Central memory CD8-positive, alpha-beta T cell (primary cell): Measurements from ENCODE around the gene SORCS2.
"Not testable (repeated sequence)": the region's sequence is repeated elsewhere in the genome, so short reads cannot be mapped to it uniquely, and the experiment has no call there.

Experiments
- ATAC-seq: fragments of 150-1000 bp; cut with Tn5 transposase; replicated peaks from 2 replicates; pipeline ENCODE4 v1.10.0; 2022; ENCODE audit warnings: mild to moderate bottlenecking, moderate FRiP score, moderate number of reproducible peaks; ENCODE audit not compliant: poor library complexity, severe bottlenecking; ENCODE audit errors: extremely low read depth
- DNase-seq, 2 donors: peaks; one replicate each; pipeline ENCODE4 v3.0.0; 2021; ENCODE audit warnings: low spot score in 2 of 2
- H3K27ac Mint-ChIP-seq: one replicate; pipeline ENCODE4 v1.8.0; 2022; ENCODE audit warnings: low read depth, mild to moderate bottlenecking, moderate library complexity, mixed read lengths
- H3K27me3 Mint-ChIP-seq: one replicate; pipeline ENCODE4 v1.8.0; 2022; ENCODE audit warnings: mixed read lengths
- H3K36me3 Mint-ChIP-seq: one replicate; pipeline ENCODE4 v1.8.0; 2022; ENCODE audit warnings: mild to moderate bottlenecking, moderate library complexity, mixed read lengths; ENCODE audit not compliant: insufficient read depth
- H3K4me1 Mint-ChIP-seq: one replicate; pipeline ENCODE4 v1.8.0; 2022; ENCODE audit warnings: mixed read lengths
- H3K4me3 Mint-ChIP-seq: one replicate; pipeline ENCODE4 v1.8.0; 2022; ENCODE audit warnings: mild to moderate bottlenecking, moderate library complexity, mixed read lengths
- H3K9me3 Mint-ChIP-seq: one replicate; pipeline ENCODE4 v1.8.0; 2022; ENCODE audit warnings: mixed read lengths

The SORCS2 gene

DNA sequence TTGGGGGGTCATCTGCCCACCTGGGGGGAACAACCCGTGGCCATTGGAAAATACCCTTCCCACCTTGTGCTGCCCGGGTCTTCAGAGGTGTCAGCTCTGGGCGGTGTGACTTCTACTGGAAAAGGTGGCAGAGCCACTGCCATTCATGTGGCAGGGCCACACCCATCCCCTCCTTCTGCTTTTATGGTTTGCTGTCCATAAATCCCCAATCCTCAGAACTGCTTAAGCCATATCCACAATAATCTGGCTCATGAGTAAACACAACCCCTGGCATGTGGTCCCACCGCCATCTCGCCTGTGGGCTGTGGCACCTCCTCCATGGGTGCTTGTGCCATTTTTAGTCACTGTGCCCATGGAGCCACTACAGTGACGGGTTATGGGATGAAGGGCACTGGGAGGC, 20.6 kb downstream of the SORCS2 start:
- H3K4me1 Mint-ChIP-seq = no peaks in the 10 kb centered on the region
- no peak overlapping the region for H3K27ac Mint-ChIP-seq
- H3K9me3 Mint-ChIP-seq = no peaks in the 10 kb centered on the region
- no peak overlapping the region for H3K4me3 Mint-ChIP-seq
- DNase-seq (no peak), ATAC-seq (no peak)
- no peaks in the 10 kb centered on the region for H3K36me3 Mint-ChIP-seq
- peaks cover 62% of the 10 kb centered on the region for H3K27me3 Mint-ChIP-seq

DNA sequence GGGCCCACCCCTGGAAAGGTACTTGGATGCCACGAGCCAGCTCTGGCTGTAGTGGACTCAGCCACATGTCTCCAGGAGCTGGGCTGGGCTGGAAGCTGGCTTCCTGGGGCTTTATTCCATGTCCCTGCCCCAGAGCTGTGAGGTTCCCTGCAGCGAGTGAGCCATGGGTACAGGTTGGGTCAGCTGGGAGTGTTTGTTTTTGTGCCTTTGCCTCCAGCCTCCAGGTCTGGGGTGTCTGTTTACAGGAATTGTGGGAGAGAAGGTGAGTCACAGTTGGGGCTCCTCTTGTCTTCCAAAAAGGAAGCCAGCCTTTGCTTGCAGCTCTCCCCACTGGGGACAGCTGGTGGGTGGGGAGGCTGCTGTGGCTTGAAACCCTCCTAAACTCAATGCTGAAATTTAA, 21.5 kb downstream of the SORCS2 start:
- DNase-seq = no peak
- Mint-ChIP-seq H3K27ac (no peak overlapping the region), H3K4me1 (no peaks in the 10 kb centered on the region), H3K9me3 (no peaks in the 10 kb centered on the region), H3K4me3 (no peak overlapping the region), H3K36me3 (no peaks in the 10 kb centered on the region), H3K27me3 (peaks cover 59% of the 10 kb centered on the region)
- ATAC-seq = no peak

DNA sequence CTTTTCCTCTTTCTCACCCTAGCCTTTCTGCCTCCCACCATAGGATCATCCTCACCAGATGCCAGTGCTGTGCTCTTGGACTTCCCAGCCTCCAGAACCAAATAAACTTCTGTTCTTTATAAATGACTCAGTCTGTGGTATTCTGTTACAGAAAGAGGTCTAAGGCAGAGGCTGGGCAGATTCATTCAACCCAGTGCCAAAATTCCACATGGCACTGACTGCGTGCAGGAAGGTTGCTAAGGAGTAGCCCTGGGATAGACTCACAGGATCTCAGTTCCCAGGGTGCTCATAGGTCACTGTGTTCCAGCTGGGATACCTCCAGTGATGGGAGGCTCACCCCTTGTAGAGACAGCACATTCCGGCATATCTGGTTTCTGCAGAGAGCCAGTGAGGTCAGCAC, 22.0 kb downstream of the SORCS2 start:
- H3K27me3 Mint-ChIP-seq = peaks cover 55% of the 10 kb centered on the region
- H3K36me3 Mint-ChIP-seq = no peaks in the 10 kb centered on the region
- H3K4me3 Mint-ChIP-seq = no peak overlapping the region
- H3K9me3 Mint-ChIP-seq = no peaks in the 10 kb centered on the region
- DNase-seq (no peak), ATAC-seq (no peak)
- H3K27ac Mint-ChIP-seq = no peak overlapping the region
- H3K4me1 Mint-ChIP-seq = no peaks in the 10 kb centered on the region

DNA sequence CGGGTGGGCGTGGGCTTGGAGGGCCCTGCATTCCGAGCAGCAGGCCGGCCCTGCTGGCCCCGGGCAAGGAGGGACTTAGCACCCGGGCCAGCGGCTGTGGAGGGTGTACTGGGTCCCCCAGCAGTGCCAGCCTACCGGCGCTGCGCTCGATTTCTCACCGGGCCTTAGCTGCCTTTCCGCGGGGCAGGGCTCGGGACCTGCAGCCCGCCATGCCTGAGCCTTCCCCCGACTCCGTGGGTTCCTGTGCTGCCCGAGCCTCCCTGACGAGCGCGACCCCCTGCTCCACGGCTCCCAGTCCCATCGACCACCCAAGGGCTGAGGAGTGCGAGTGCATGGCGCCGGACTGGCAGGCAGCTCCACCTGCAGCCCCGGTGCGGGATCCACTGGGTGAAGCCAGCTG, 22.8 kb downstream of the SORCS2 start:
- H3K4me3 Mint-ChIP-seq, DNase-seq, H3K4me1 Mint-ChIP-seq, H3K9me3 Mint-ChIP-seq, H3K27ac Mint-ChIP-seq, ATAC-seq, H3K36me3 Mint-ChIP-seq: not testable (repeated sequence)
- peaks cover 55% of the 10 kb centered on the region for H3K27me3 Mint-ChIP-seq

DNA sequence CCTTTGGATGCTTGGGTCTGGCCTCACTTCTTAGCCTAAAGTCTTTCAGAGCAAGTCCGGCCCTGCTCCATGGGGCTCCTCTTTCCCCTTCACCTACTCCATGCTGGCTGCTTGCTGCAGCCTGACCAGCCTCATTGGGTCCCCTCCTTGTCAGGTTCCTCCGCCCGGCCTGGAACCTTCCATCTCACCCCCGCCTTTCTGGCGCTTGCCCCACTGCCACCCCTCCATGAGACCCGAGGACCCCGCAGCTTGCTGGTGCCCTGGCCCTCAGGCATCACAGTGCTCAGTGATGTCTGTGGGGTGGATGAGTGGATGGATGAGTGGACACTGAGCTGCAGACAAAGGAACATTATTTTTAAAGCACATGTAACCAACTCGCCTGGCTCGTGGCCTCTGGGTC, 24.7 kb downstream of the SORCS2 start:
- DNase-seq (no peak), ATAC-seq (no peak)
- Mint-ChIP-seq H3K36me3 (no peaks in the 10 kb centered on the region), H3K27me3 (peaks cover 54% of the 10 kb centered on the region), H3K27ac (no peak overlapping the region), H3K4me3 (no peak overlapping the region), H3K4me1 (no peaks in the 10 kb centered on the region), H3K9me3 (no peaks in the 10 kb centered on the region)

DNA sequence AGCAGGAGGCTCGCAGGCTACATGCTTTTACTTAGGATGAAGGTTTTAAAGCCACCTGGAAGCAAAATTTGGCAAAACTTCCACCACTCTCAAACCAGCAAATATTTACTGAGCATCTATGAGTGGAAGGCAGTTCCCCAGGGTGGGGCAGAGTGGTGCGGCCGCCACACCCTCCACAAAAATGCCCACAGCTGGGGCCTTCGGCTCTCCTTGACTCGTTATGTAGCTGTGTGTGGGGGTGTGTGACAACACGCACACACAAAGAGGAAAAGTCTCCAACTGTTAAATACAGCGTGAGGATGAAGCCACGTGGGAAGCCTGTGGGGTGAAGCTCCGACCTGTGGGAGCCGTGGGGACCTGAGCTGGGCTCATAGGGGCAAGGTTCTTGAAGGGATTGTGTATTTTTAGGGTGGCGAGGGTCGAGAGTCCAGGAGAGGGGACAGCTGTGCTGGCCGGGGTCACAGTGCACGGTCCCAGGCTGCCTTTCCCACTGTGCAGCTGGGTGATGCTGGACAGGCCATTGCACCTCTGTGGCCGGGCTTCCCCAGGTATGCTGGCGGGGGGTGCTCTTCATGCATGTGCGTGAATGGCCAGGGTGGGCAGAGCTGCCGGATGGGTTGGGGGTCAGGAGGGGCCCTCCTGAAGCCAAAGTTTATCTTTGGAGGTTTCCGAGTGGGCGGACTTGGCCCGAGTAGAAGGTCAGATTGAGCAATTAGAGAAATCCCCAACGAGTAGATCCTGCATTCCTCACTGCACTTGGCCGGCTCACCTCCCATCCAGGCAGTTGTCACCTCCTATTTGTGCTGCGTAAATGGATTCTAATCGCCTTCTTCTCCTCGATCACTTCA, 25.4 kb downstream of the SORCS2 start:
- ATAC-seq (no peak), DNase-seq (no peak)
- no peak overlapping the region for H3K4me3 Mint-ChIP-seq
- H3K36me3 Mint-ChIP-seq = no peaks in the 10 kb centered on the region
- H3K27ac Mint-ChIP-seq = no peak overlapping the region
- H3K9me3 Mint-ChIP-seq = no peaks in the 10 kb centered on the region
- H3K4me1 Mint-ChIP-seq = no peaks in the 10 kb centered on the region
- H3K27me3 Mint-ChIP-seq = peaks cover 54% of the 10 kb centered on the region

DNA sequence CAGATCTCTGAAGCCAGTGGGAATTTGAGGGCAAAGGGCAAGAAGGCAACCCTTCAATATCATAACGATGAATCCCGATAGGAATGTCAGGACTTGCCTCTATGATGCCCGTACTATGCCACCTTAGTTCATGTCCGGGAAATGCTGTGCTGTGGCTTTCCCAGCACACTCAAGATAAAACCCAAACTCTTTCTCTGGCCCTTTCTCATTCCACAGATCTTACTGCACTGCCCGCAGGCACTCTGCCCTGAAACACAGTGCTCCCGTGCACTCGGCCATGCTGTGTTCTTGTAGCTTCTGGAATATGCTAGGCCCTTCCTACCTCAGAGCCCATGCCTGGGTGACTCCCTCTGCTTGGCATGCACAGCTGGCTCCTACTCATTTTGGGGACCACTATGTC, 26.3 kb downstream of the SORCS2 start:
- peaks cover 51% of the 10 kb centered on the region for H3K27me3 Mint-ChIP-seq
- H3K9me3 Mint-ChIP-seq = no peaks in the 10 kb centered on the region
- no peaks in the 10 kb centered on the region for H3K4me1 Mint-ChIP-seq
- DNase-seq = no peak
- no peak for ATAC-seq
- no peak overlapping the region for H3K27ac Mint-ChIP-seq
- no peaks in the 10 kb centered on the region for H3K36me3 Mint-ChIP-seq
- no peak overlapping the region for H3K4me3 Mint-ChIP-seq

DNA sequence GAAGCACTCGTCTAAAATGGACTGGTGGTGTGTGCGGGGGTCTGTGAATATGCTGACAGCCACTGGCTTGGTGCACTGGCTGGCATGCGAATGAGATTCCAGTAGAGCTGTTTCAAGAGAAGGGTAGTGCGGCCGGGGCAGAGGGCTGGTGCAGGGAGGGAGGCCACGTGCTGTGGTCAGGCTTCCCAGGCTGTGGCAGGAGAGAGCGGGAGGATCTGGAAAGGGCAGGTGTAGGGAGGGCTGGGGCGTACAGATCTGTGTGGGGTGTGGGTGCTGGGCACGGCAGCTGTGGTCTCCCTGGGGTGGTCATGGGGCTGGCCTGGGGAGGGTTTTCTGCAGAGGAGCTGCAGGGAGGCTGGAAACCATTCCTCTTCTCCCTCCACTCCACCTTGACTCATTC, 30.2 kb downstream of the SORCS2 start:
- ATAC-seq (no peak), DNase-seq (no peak)
- Mint-ChIP-seq H3K4me1 (no peaks in the 10 kb centered on the region), H3K27ac (no peak overlapping the region), H3K27me3 (peaks cover 35% of the 10 kb centered on the region), H3K36me3 (no peaks in the 10 kb centered on the region), H3K9me3 (no peaks in the 10 kb centered on the region), H3K4me3 (no peak overlapping the region)

DNA sequence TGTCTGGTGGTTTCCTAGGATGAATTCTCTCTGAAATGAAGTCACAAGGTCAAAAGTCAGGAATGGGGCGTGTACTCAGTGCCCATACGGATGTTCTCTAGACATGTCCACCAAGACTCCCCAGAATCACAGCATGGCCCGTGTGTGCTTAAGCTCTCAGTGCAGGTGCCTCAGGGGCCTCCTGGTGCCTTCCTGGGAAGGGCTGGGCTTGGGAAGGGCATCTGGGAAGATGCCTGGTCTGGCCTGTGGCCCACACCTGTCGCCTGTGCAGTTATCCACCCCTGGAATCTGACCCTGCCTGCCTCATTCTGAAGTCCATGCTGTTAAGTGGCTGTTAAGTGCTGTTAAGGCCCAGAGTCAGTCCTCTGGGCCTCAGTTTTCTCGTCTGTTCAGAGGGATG, 31.2 kb downstream of the SORCS2 start:
- Mint-ChIP-seq H3K27ac (no peak overlapping the region), H3K9me3 (no peaks in the 10 kb centered on the region), H3K4me3 (no peak overlapping the region), H3K27me3 (peaks cover 30% of the 10 kb centered on the region), H3K4me1 (no peaks in the 10 kb centered on the region), H3K36me3 (no peaks in the 10 kb centered on the region)
- no peak for ATAC-seq
- no peak for DNase-seq

DNA sequence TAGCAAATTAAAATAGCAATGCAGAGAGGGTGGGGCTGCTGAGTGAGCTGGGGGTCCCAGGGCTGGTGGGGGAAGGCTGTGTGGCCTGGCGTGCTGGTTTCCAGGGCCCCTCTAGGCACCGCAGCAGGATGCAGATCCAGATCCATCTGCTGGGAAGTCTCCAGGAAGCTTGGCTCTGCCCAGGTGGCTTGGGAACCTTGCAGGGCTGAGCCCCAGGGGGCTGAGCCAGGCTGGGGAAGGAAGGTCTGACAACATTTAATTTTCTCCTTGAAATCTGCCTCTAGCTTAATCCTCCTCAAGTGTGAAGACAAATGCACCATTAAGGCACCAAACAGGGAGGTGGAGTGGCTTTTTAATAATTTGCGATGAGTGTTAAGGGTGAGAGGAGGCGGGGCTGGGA, 31.7 kb downstream of the SORCS2 start:
- no peaks in the 10 kb centered on the region for H3K36me3 Mint-ChIP-seq
- no peak for ATAC-seq
- H3K4me1 Mint-ChIP-seq = no peaks in the 10 kb centered on the region
- no peaks in the 10 kb centered on the region for H3K9me3 Mint-ChIP-seq
- DNase-seq = no peak
- H3K27ac Mint-ChIP-seq = no peak overlapping the region
- peaks cover 30% of the 10 kb centered on the region for H3K27me3 Mint-ChIP-seq
- no peak overlapping the region for H3K4me3 Mint-ChIP-seq

DNA sequence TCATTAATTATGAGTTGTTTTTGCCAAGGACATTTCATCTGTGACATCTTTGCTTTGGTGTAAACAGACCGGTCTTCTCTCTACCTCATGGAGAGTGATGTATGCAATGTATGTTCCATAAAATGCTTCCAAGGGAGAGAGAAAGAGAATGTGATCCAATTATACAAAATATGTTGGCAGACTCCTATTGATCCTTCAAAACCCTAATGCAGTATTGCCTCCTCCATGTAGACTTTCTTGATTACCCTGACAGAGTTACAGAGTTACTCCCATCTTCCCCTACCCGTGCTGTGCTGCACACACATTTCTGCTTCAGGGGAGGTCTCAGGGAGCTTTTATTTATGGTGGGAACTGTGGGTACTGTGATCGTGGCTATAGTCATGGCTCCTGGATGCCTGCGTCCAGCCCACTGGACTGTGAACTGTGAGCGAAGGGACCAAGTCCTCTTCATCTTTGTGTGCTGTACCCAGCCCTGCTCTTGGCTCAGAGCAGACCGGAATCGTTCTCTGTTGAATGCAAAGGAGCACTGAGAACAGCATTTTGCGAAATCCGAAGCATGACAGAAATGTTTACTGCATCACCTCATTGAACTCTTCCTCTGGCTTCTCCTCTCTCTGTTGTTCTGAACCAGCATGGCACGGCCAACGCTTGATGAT, 32.7 kb downstream of the SORCS2 start:
- H3K27ac Mint-ChIP-seq = no peak overlapping the region

DNA sequence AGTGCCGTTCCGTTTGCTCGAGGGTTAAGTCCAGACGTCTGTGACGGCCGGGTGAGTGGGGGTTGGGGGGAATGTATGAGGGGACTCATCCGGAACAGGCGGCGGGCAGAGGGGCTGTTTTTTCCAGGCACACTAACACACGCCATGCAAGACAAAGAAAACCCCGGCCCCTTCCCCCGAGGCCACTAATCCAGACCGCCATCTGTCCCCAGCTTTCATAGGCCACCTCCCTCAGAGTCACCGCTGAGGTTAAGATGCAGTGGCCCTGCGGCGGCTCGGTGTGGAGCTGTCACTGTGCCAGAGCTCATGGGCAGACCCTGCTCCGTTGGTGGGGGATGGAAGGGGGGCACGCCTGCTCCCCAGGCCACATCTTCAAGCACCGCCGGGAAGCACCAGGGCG, 34.1 kb downstream of the SORCS2 start:
- Mint-ChIP-seq H3K4me3 (no peak overlapping the region), H3K27me3 (peaks cover 13% of the 10 kb centered on the region), H3K36me3 (no peaks in the 10 kb centered on the region), H3K27ac (no peak overlapping the region), H3K9me3 (no peaks in the 10 kb centered on the region), H3K4me1 (no peaks in the 10 kb centered on the region)
- ATAC-seq (no peak), DNase-seq (no peak)

More for the DNA sequence above, 32.7 kb downstream of the SORCS2 start:
- Mint-ChIP-seq H3K4me3 (no peak overlapping the region), H3K9me3 (no peaks in the 10 kb centered on the region), H3K4me1 (no peaks in the 10 kb centered on the region), H3K27me3 (peaks cover 22% of the 10 kb centered on the region), H3K36me3 (no peaks in the 10 kb centered on the region)
- DNase-seq = no peak
- ATAC-seq = no peak

DNA sequence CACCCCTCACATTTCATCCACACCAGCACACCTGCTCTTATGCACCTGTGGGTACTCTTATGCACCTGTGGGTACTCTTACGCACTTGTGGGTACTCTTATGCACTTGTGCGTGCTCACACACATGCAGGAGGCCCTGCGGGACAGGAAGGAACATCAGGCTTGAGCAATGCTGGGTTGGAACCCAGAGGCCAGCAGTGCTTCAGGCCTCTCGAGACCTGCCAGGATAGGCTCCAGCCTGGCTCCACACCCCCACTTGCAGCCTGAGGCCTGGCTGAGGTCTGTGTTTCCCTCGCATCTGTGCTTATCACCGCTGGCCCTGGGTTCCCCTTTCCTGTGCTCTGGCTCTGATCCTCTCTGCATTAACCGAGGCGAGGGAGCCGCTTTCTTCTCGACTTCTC, 34.7 kb downstream of the SORCS2 start:
- DNase-seq (no peak), ATAC-seq (no peak)
- Mint-ChIP-seq H3K9me3 (no peaks in the 10 kb centered on the region), H3K4me1 (no peaks in the 10 kb centered on the region), H3K4me3 (no peak overlapping the region), H3K27me3 (peaks cover 8% of the 10 kb centered on the region), H3K36me3 (no peaks in the 10 kb centered on the region), H3K27ac (no peak overlapping the region)
